SH-SY5Y (cell line): ENCODE data around the gene METAP2.

Experiments
- GATA2 ChIP-seq: IDR thresholded peaks from 2 replicates; pipeline ENCODE4 v1.6.1; 2011; ENCODE audit warnings: mild to moderate bottlenecking, low read depth, low read length
- GATA3 ChIP-seq: IDR thresholded peaks from 2 replicates; pipeline ENCODE4 v1.6.1; 2011; ENCODE audit warnings: low read depth, mild to moderate bottlenecking, low read length, moderate library complexity

- no peak for TF ChIP-seq GATA3
- no peak for TF ChIP-seq GATA2
Observed at GRCh38 chr12:95463050-95463449, 10.9 kb upstream of the METAP2 start.
